HepG2 (cell line): ENCODE results near the gene NSF. TPM values are rescaled to one million over a fixed set of nuclear protein-coding genes. Genes with fewer than 3 reads are reported as not detected.

ENCODE experiments used
- ATRX ChIP-seq: sonication (generic); formaldehyde crosslinking; IDR thresholded peaks from 2 replicates; pipeline ENCODE4 v1.4.0; 2020; ENCODE audit warnings: missing genetic modification reagents, borderline replicate concordance
- EEA1 ChIP-seq: sonication (generic); formaldehyde crosslinking; IDR thresholded peaks from 2 replicates; pipeline ENCODE4 v1.5.1; 2020; ENCODE audit warnings: mild to moderate bottlenecking, missing genetic modification reagents, borderline replicate concordance
- HNF4A ChIP-seq: sonication (generic); formaldehyde crosslinking; IDR thresholded peaks from 2 replicates; pipeline ENCODE4 v1.4.0; 2020; ENCODE audit warnings: missing genetic modification reagents
- JDP2 ChIP-seq: sonication (generic); formaldehyde crosslinking; IDR thresholded peaks from 2 replicates; pipeline ENCODE4 v1.8.1; 2022; ENCODE audit warnings: missing genetic modification reagents, borderline replicate concordance
- KDM1A ChIP-seq: IDR thresholded peaks from 2 replicates; pipeline ENCODE4 v1.6.1; 2016; ENCODE audit warnings: missing compliant biosample characterization
- KDM2A ChIP-seq: sonication (generic); formaldehyde crosslinking; IDR thresholded peaks from 2 replicates; pipeline ENCODE4 v1.4.0; 2020; ENCODE audit warnings: low read depth, missing genetic modification reagents, borderline replicate concordance
- KLF12 ChIP-seq: sonication (generic); formaldehyde crosslinking; IDR thresholded peaks from 2 replicates; pipeline ENCODE4 v1.4.0; 2020; ENCODE audit warnings: missing genetic modification reagents, borderline replicate concordance
- KLF6 ChIP-seq: IDR thresholded peaks from 2 replicates; pipeline ENCODE4 v1.8.0; 2016; ENCODE audit warnings: missing biosample characterization, missing genetic modification reagents
- MYNN ChIP-seq: sonication (generic); formaldehyde crosslinking; IDR thresholded peaks from 2 replicates; pipeline ENCODE4 v1.4.0; 2020; ENCODE audit warnings: mild to moderate bottlenecking, low read depth, missing genetic modification reagents
- NFKB2 ChIP-seq: sonication (generic); formaldehyde crosslinking; IDR thresholded peaks from 2 replicates; pipeline ENCODE4 v1.4.0; 2020; ENCODE audit warnings: missing genetic modification reagents, borderline replicate concordance
- PAF1 ChIP-seq: IDR thresholded peaks from 2 replicates; pipeline ENCODE4 v1.6.1; 2016; ENCODE audit warnings: missing genetic modification reagents, missing compliant biosample characterization
- PCBP2 ChIP-seq: fragments of 200-400 bp; formaldehyde crosslinking; optimal IDR thresholded peaks from 2 replicates; pipeline ENCODE3; 2018; ENCODE audit warnings: low read length, low read depth; ENCODE audit not compliant: poor library complexity, severe bottlenecking
- POLR2AphosphoS5 ChIP-seq: IDR thresholded peaks from 2 replicates; pipeline ENCODE4 v1.6.1; 2012; ENCODE audit warnings: low read depth, low read length
- RARG ChIP-seq: sonication (generic); formaldehyde crosslinking; IDR thresholded peaks from 2 replicates; pipeline ENCODE4 v1.4.0; 2020; ENCODE audit warnings: low read depth, mild to moderate bottlenecking, missing genetic modification reagents
- TEAD2 ChIP-seq: sonication (generic); formaldehyde crosslinking; IDR thresholded peaks from 2 replicates; pipeline ENCODE4 v1.9.0; 2021; ENCODE audit warnings: missing genetic modification reagents
- XRCC5 ChIP-seq: fragments of 200-400 bp; formaldehyde crosslinking; optimal IDR thresholded peaks from 2 replicates; pipeline ENCODE3; 2017; ENCODE audit warnings: mild to moderate bottlenecking, low read length
- ZNF224 ChIP-seq: sonication (generic); formaldehyde crosslinking; IDR thresholded peaks from 2 replicates; pipeline ENCODE4 v1.5.0; 2020; ENCODE audit warnings: mild to moderate bottlenecking, missing genetic modification reagents
- ZNF317 ChIP-seq: sonication (generic); formaldehyde crosslinking; IDR thresholded peaks from 2 replicates; pipeline ENCODE4 v1.5.0; 2020; ENCODE audit warnings: mild to moderate bottlenecking, missing genetic modification reagents
- ZNF441 ChIP-seq: sonication (generic); formaldehyde crosslinking; IDR thresholded peaks from 2 replicates; pipeline ENCODE4 v1.7.0; 2021; ENCODE audit warnings: missing genetic modification reagents, borderline replicate concordance
- ZNF598 ChIP-seq: sonication (generic); formaldehyde crosslinking; IDR thresholded peaks from 2 replicates; pipeline ENCODE4 v1.5.1; 2020; ENCODE audit warnings: mild to moderate bottlenecking, missing genetic modification reagents, borderline replicate concordance
- ZNF782 ChIP-seq: sonication (generic); formaldehyde crosslinking; IDR thresholded peaks from 2 replicates; pipeline ENCODE4 v1.4.0; 2020; ENCODE audit warnings: missing genetic modification reagents, mild to moderate bottlenecking, borderline replicate concordance
- ZNF878 ChIP-seq: sonication (generic); formaldehyde crosslinking; IDR thresholded peaks from 2 replicates; pipeline ENCODE4 v1.8.1; 2023; ENCODE audit warnings: mild to moderate bottlenecking, missing genetic modification reagents, moderate library complexity
- polyA plus RNA-seq, 8 experiments: library from polyadenylated mRNA; depleted of rRNA in 3 of 8; stranded (reverse) in 7 of 8; unstranded in 1 of 8; fragments of >200 nt; fragmentation: Illumina TruSeq in 4 of 8; extraction: Trizol in 4 of 8; gene quantifications; 2 replicates each; pipeline versions ENCODE4 v1.2.1 to v1.2.3, GENCODE V29; 2011 to 2016; ENCODE audit warnings: low read depth in 4 of 8, missing spikeins in 1 of 8, mixed read lengths in 1 of 8; ENCODE audit not compliant: insufficient read depth in 1 of 8
- total RNA-seq, 5 experiments: library from RNA; depleted of rRNA; stranded (reverse); fragments of >200 nt; fragmentation: Illumina TruSeq; extraction: Trizol; gene quantifications; 2 replicates each; pipeline ENCODE4 v1.2.3, GENCODE V29; 2016; ENCODE audit warnings: low read depth in 1 of 5
- TF ChIP-seq, protein P1 (sequence below): sonication (generic); formaldehyde crosslinking; IDR thresholded peaks from 2 replicates; pipeline ENCODE4 v1.5.0; 2020; ENCODE audit warnings: missing genetic modification reagents, mild to moderate bottlenecking, borderline replicate concordance
- TF ChIP-seq, protein P2 (sequence below): IDR thresholded peaks from 2 replicates; pipeline ENCODE4 v1.6.1; 2016
- TF ChIP-seq, protein P3 (sequence below): sonication (generic); formaldehyde crosslinking; IDR thresholded peaks from 2 replicates; pipeline ENCODE4 v1.4.0; 2020; ENCODE audit warnings: missing genetic modification reagents
- TF ChIP-seq, protein P4 (sequence below): sonication (generic); formaldehyde crosslinking; IDR thresholded peaks from 2 replicates; pipeline ENCODE4 v1.4.0; 2020; ENCODE audit warnings: missing genetic modification reagents

Gene NSF
- total and polyA plus RNA-seq, 2 of the 13 experiments (the other 11 are each of a cell fraction or from before 2014, with no cell fraction given), result 21.9 to 37.8 TPM

DNA sequence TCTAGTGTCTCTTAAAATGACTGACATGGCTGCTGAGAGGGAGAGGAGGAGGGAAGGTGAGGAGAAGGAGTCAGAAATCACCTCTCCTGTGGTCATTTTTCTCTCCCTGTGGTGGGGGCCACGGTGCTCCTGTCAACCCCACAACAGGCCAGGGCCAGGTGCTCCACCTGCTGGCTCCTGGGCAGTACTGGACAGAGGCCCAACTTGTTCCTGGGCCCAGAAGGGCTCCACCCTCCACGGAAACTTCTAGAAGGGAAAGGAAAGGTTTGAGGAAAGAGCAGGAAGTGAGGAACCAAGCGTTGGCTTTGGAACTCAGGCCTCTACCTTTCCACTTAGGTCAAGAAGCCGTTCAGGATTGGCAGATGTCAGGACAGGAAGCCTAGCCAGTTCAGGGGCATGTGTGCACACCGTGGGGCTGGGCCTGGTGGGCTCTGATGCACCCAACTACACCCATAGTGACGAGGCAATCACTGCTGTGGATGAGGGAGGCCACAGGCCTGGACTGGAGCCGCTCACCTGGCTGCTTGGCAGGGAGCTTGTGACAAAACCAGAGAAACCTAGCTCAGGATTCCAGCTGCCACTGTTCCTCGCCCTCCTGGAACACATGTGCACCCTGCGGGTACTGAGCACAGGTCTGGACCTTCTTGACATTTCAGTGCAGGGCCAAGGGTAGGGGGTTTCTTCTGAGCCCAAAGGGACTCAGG, 191.9 kb downstream of the NSF start (continued):
- TF ChIP-seq ZNF878 (CRISPR knock-in tag) (no peak), PCBP2 (no peak), RARG (CRISPR knock-in tag) (no peak), ZNF224 (CRISPR knock-in tag) (no peak), KLF12 (CRISPR knock-in tag) (no peak), JDP2 (no peak), XRCC5 (peak; percentile 97), EEA1 (CRISPR knock-in tag) (no peak), ZNF441 (CRISPR knock-in tag) (no peak), TEAD2 (CRISPR knock-in tag) (no peak), POLR2AphosphoS5 (no peak), ZNF317 (CRISPR knock-in tag) (no peak), KLF6 (CRISPR knock-in tag) (peak; percentile 28; the same call in 1 of the 2 replicates), ZNF782 (CRISPR knock-in tag) (no peak), PAF1 (CRISPR knock-in tag) (no peak), MYNN (CRISPR knock-in tag) (no peak), ZNF598 (CRISPR knock-in tag) (peak; percentile 60; the same call in 1 of the 2 replicates), ATRX (CRISPR knock-in tag) (no peak), HNF4A (CRISPR knock-in tag) (no peak), NFKB2 (no peak), KDM1A (CRISPR knock-in tag) (no peak), KDM2A (peak; percentile 74)
- TF ChIP-seq, protein P1, sequence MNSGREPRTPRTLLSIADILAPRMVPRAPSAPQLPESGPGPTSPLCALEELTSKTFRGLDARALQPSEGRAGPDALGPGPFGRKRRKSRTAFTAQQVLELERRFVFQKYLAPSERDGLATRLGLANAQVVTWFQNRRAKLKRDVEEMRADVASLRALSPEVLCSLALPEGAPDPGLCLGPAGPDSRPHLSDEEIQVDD (CRISPR knock-in tag), result peak; percentile 77; the same call in 1 of the 2 replicates
- TF ChIP-seq, protein P2, sequence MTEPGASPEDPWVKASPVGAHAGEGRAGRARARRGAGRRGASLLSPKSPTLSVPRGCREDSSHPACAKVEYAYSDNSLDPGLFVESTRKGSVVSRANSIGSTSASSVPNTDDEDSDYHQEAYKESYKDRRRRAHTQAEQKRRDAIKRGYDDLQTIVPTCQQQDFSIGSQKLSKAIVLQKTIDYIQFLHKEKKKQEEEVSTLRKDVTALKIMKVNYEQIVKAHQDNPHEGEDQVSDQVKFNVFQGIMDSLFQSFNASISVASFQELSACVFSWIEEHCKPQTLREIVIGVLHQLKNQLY (CRISPR knock-in tag), result no peak
- TF ChIP-seq, protein P3, sequence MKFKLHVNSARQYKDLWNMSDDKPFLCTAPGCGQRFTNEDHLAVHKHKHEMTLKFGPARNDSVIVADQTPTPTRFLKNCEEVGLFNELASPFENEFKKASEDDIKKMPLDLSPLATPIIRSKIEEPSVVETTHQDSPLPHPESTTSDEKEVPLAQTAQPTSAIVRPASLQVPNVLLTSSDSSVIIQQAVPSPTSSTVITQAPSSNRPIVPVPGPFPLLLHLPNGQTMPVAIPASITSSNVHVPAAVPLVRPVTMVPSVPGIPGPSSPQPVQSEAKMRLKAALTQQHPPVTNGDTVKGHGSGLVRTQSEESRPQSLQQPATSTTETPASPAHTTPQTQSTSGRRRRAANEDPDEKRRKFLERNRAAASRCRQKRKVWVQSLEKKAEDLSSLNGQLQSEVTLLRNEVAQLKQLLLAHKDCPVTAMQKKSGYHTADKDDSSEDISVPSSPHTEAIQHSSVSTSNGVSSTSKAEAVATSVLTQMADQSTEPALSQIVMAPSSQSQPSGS, result no peak
- TF ChIP-seq, protein P4, sequence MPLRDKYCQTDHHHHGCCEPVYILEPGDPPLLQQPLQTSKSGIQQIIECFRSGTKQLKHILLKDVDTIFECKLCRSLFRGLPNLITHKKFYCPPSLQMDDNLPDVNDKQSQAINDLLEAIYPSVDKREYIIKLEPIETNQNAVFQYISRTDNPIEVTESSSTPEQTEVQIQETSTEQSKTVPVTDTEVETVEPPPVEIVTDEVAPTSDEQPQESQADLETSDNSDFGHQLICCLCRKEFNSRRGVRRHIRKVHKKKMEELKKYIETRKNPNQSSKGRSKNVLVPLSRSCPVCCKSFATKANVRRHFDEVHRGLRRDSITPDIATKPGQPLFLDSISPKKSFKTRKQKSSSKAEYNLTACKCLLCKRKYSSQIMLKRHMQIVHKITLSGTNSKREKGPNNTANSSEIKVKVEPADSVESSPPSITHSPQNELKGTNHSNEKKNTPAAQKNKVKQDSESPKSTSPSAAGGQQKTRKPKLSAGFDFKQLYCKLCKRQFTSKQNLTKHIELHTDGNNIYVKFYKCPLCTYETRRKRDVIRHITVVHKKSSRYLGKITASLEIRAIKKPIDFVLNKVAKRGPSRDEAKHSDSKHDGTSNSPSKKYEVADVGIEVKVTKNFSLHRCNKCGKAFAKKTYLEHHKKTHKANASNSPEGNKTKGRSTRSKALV (CRISPR knock-in tag), result no peak
